ENCODE results near the gene SRCAP.

DNA sequence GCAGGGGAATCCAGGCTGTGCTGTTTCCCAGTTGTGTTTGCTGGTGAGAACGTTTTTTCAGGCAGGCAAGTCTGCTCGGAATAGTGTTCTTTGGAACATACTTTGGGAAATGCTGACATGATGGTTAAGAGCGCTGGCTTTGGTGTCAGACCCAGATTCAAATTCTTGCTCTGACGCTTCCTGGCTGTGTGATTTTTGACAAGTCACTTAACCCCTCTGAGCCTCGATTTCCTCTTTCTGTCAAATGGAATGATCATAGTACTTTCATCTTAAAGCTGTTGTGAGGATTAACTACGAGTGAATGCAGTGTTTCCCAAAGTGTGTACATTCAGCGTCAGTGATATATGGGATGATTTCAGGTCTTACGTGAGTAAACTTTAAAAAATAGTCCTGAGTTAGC is 35.9 kb upstream of the SRCAP start:
- TF ChIP-seq POLR2A (IDR thresholded peaks at IDR 0.05; ENCODE audit: low read length) (no peak), GATA1 (IDR thresholded peaks at IDR 0.05; ENCODE audit: low read depth, low read length) (no peak)

Data from erythroblast (primary cell).